IMR-90 (cell line): ENCODE measurements around the gene SNX25.

Experiments used
- POLR2A ChIP-seq: IDR thresholded peaks from 2 replicates; pipeline ENCODE4 v1.6.1; 2012; ENCODE audit warnings: mild to moderate bottlenecking, low read depth, low read length
- TF ChIP-seq, protein P1 (sequence below): conservative IDR thresholded peaks from 2 replicates; pipeline ENCODE4 v1.5.1; 2012; ENCODE audit warnings: mild to moderate bottlenecking, low read depth, low read length, improper control_type of control experiment

DNA sequence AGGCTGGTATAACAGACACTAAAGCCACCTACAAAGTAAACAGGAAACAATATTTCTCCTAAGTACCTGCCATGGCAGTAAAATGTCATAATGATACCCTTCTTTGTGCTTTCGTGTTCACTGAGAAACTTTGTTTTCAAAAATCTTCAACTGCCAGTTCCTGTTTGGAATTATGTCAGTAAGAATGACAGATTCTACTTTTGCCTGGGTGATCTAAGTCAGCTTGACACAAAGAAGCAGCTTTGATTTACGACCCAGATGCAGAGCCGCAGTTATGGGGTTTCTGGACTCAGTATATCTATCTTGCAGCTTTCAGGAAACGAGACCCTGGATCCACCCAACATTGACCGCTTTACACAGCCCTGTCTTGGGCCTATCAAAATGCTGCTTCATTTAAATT lies 71.2 kb downstream of the SNX25 start:
- TF ChIP-seq, protein P1, sequence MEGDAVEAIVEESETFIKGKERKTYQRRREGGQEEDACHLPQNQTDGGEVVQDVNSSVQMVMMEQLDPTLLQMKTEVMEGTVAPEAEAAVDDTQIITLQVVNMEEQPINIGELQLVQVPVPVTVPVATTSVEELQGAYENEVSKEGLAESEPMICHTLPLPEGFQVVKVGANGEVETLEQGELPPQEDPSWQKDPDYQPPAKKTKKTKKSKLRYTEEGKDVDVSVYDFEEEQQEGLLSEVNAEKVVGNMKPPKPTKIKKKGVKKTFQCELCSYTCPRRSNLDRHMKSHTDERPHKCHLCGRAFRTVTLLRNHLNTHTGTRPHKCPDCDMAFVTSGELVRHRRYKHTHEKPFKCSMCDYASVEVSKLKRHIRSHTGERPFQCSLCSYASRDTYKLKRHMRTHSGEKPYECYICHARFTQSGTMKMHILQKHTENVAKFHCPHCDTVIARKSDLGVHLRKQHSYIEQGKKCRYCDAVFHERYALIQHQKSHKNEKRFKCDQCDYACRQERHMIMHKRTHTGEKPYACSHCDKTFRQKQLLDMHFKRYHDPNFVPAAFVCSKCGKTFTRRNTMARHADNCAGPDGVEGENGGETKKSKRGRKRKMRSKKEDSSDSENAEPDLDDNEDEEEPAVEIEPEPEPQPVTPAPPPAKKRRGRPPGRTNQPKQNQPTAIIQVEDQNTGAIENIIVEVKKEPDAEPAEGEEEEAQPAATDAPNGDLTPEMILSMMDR: no peak
- TF ChIP-seq POLR2A: no peak
